Cardiac muscle cell (in vitro differentiated cells and primary cell): ENCODE results near the gene NRP2. TPM values are rescaled to one million over a fixed set of nuclear protein-coding genes. Genes with fewer than 3 reads are reported as not detected.

Source experiments
- DNase-seq, 2 donors: peaks; one replicate each; pipeline versions ENCODE4 v3.0.0 to v3.0.0-alpha.2; 2010 to 2017; ENCODE audit warnings: low read depth in 1 of 2, low spot score in 1 of 2
- H3K27ac ChIP-seq: fragments of 200-600 bp; sonication (generic); 2 replicates; pipeline ENCODE4 v1.5.1; 2016
- H3K27me3 ChIP-seq: fragments of 200-600 bp; sonication (generic); 2 replicates; pipeline ENCODE4 v1.6.0; 2016; ENCODE audit warnings: control low read depth
- H3K36me3 ChIP-seq: fragments of 200-600 bp; sonication (generic); 2 replicates; pipeline ENCODE4 v1.5.1; 2016; ENCODE audit warnings: control low read depth
- H3K4me1 ChIP-seq: fragments of 200-600 bp; sonication (generic); 2 replicates; pipeline ENCODE4 v1.8.1; 2017; ENCODE audit warnings: low read depth, mild to moderate bottlenecking, mixed run types
- H3K4me3 ChIP-seq: fragments of 200-600 bp; sonication (generic); 2 replicates; pipeline ENCODE4 v1.5.1; 2016; ENCODE audit warnings: mild to moderate bottlenecking
- H3K9me3 ChIP-seq: fragments of 200-600 bp; sonication (generic); 2 replicates; pipeline ENCODE4 v1.5.1; 2017; ENCODE audit warnings: low read depth, mild to moderate bottlenecking, control low read depth
- polyA plus RNA-seq: library from polyadenylated mRNA; unstranded; fragments of >200 nt; fragmentation: Nextera tagmentation; extraction: Ambion mirVana; gene quantifications from 2 replicates; pipeline ENCODE4 v1.2.1, GENCODE V29; 2016
- total RNA-seq: library from RNA; depleted of rRNA; stranded (reverse); fragments of >200 nt; gene quantifications from 2 replicates; pipeline ENCODE4 v1.2.3, GENCODE V29; 2016
- TF ChIP-seq, protein P1 (sequence below): IDR thresholded peaks from 2 replicates; pipeline ENCODE4 v1.5.1; 2012; ENCODE audit warnings: low read depth, mild to moderate bottlenecking, low read length

Gene NRP2
- total and polyA plus RNA-seq, 2 experiments from 2014 or later = 35.2 to 166 TPM

DNA sequence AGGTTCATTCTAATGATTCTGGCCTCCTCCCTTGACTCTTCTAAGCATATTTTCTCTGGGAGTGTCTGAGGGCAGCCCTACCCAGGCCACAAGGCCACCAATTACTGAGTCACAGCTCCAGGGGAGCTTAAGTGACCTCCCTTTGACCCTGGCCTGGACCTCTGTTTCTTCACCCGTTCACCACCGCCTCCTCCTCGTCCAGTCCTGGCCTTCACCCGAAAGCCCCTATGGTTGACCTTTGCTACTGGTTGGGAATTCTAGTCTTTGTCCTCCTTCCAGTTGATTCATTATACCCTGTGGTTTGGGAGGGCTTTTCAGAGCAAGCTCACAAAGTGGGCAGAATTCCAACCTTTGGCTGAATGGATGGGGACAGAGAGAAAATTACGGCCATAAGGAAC, 72.6 kb downstream of the NRP2 start:
- DNase-seq = peak in 1 of 2 donors; percentile 66
- Histone ChIP-seq H3K27me3 (no peaks in the 10 kb centered on the region), H3K4me1 (peaks cover 16% of the 10 kb centered on the region), H3K27ac (no peak overlapping the region), H3K9me3 (no peaks in the 10 kb centered on the region), H3K4me3 (no peak overlapping the region), H3K36me3 (peaks cover 15% of the 10 kb centered on the region)
- TF ChIP-seq, protein P1, sequence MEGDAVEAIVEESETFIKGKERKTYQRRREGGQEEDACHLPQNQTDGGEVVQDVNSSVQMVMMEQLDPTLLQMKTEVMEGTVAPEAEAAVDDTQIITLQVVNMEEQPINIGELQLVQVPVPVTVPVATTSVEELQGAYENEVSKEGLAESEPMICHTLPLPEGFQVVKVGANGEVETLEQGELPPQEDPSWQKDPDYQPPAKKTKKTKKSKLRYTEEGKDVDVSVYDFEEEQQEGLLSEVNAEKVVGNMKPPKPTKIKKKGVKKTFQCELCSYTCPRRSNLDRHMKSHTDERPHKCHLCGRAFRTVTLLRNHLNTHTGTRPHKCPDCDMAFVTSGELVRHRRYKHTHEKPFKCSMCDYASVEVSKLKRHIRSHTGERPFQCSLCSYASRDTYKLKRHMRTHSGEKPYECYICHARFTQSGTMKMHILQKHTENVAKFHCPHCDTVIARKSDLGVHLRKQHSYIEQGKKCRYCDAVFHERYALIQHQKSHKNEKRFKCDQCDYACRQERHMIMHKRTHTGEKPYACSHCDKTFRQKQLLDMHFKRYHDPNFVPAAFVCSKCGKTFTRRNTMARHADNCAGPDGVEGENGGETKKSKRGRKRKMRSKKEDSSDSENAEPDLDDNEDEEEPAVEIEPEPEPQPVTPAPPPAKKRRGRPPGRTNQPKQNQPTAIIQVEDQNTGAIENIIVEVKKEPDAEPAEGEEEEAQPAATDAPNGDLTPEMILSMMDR = no peak

DNA sequence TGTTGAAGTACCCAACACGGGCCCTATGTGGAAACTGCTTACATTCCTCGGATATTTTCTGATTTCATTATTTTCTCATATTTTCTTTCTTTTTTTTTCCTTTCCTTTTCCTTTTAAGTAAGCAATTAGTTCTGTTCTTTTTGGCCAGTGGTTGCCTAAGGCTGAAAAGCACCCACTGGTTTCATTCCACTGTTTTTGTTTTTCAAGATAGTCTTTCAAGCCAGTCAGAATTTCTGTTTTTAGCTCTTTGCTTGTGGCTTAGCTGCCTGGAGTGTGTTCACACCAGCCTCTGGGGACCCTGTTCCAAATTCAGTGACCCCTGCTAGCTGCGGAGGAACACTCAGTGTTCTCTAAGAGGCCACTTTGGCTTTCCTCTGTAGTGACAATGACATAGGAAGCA, 73.6 kb downstream of the NRP2 start:
- no peaks in the 10 kb centered on the region for H3K9me3 ChIP-seq
- no peaks in the 10 kb centered on the region for H3K27me3 ChIP-seq
- no peak overlapping the region for H3K4me3 ChIP-seq
- H3K4me1 ChIP-seq = peaks cover 16% of the 10 kb centered on the region
- no peak overlapping the region for H3K27ac ChIP-seq
- H3K36me3 ChIP-seq = peaks cover 11% of the 10 kb centered on the region
- DNase-seq = peak in 1 of 2 donors; percentile 46
- TF ChIP-seq, protein P1 = no peak

DNA sequence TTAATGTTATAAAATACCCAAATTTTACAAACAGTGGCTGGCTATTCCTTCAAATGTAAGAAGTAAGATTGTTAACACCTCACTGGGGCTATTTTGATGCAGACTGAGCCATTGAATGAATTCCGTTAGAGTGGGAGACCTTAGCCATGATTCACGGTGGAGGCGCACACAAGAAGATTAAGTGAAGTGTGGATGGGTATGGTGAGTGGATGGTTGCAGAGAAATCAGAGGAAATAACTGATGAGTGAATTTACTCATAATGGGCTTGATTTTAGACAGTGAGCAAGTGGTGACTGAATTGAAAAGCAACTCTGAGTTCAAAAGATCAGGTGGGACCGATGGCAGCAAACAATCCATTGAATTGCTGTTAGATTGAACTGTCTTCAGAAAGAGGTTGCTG, 75.0 kb downstream of the NRP2 start:
- H3K4me3 ChIP-seq = no peak overlapping the region

DNA sequence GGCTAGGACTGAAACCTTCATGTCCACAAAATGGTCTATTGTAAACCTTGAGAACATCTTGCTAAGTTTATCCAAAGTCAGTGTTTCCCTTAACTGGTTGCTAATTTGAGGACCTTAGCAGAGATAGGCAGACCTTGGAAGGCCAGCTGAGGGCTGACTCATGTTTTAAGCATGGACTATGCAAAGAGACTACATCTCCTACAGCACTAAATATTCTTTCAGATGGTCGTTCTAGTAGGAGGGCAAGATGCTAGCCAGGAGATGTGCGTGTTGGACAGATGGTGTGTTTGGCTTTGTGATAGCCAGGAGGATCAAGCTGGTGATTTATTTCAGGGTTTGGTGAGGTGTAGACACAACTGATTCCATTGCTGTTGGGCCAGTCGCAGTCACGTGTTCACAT, 75.8 kb downstream of the NRP2 start:
- H3K4me1 ChIP-seq = peaks cover 16% of the 10 kb centered on the region
- peak in 1 of 2 donors; percentile 87 for DNase-seq
- no peak overlapping the region for H3K4me3 ChIP-seq
- H3K36me3 ChIP-seq = peaks cover 4% of the 10 kb centered on the region
- H3K27me3 ChIP-seq = no peaks in the 10 kb centered on the region
- TF ChIP-seq, protein P1 = no peak
- no peaks in the 10 kb centered on the region for H3K9me3 ChIP-seq
- no peak overlapping the region for H3K27ac ChIP-seq

More for the DNA sequence above, 75.0 kb downstream of the NRP2 start:
- Histone ChIP-seq H3K36me3 (peaks cover 4% of the 10 kb centered on the region), H3K27me3 (no peaks in the 10 kb centered on the region), H3K27ac (no peak overlapping the region), H3K4me1 (peaks cover 16% of the 10 kb centered on the region), H3K9me3 (no peaks in the 10 kb centered on the region)
- TF ChIP-seq, protein P1 = no peak
- no peak for DNase-seq

DNA sequence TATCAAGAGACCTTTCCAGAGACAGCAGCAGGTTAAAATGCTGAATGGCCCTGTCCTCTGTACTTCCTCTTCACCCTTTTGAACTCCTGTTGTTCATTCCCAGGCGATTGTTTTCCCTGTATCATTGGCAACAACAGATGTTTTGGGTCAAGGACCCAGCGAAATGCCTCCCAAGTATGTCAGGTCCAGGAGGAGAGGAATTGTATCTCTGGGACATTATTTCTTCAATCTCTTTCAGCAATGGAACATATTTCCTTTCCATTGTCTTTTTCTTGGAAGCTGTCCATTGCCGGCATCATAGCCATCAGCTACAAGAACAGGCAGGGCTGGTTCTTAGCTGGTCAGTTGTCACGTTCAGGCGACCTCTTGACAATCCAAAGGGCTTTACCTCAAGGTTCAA, 76.2 kb downstream of the NRP2 start:
- peak in 1 of 2 donors; percentile 62 for DNase-seq
- Histone ChIP-seq H3K27ac (no peak overlapping the region), H3K4me1 (peaks cover 16% of the 10 kb centered on the region), H3K4me3 (no peak overlapping the region), H3K36me3 (peaks cover under 1% of the 10 kb centered on the region), H3K9me3 (no peaks in the 10 kb centered on the region), H3K27me3 (no peaks in the 10 kb centered on the region)
- TF ChIP-seq, protein P1 = no peak

DNA sequence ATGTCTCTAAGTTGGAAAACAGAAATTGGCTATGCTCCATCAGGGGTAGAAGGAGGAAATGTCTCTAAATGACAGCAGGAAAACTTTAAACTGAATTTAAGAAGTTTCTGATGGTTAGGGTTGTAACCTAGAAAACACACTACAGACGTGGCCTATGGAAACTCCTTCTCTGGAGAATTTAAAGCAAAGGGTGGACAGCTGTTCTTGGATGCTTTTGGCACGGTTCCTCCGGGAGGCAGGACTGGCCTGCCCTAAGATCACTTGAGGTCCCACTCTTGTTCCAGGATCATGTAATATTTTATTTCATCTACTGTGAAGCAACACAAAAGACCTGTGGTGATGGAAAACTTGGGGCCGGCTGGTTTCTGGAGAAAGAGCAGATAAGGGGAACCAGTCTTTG, 77.0 kb downstream of the NRP2 start:
- TF ChIP-seq, protein P1 = no peak
- Histone ChIP-seq H3K9me3 (no peaks in the 10 kb centered on the region), H3K4me1 (peaks cover 16% of the 10 kb centered on the region), H3K4me3 (no peak overlapping the region), H3K36me3 (no peaks in the 10 kb centered on the region), H3K27me3 (no peaks in the 10 kb centered on the region), H3K27ac (no peak overlapping the region)
- DNase-seq = peak in 1 of 2 donors; percentile 40
